Brain microvascular endothelial cell (primary cell): Measurements from ENCODE around the gene UBR2.
"Not testable (repeated sequence)": the region's sequence is repeated elsewhere in the genome, so short reads cannot be mapped to it uniquely, and the experiment has no call there.

ENCODE experiments used
- DNase-seq: peaks from one replicate; pipeline ENCODE4 v3.0.0-alpha.2; 2020
- H3K27ac ChIP-seq: fragments of 250-450 bp; sonication (Bioruptor Pico); 2 replicates; pipeline ENCODE4 v1.5.1; 2020; ENCODE audit warnings: mild to moderate bottlenecking, moderate library complexity
- H3K27me3 ChIP-seq: fragments of 250-450 bp; sonication (Bioruptor Pico); replicated peaks from 2 replicates; pipeline ENCODE4 v1.5.1; 2020; ENCODE audit warnings: mild to moderate bottlenecking
- H3K36me3 ChIP-seq: fragments of 250-450 bp; sonication (Bioruptor Pico); replicated peaks from 2 replicates; pipeline ENCODE4 v1.5.1; 2020; ENCODE audit warnings: mild to moderate bottlenecking
- H3K4me3 ChIP-seq: 2 replicates; pipeline ENCODE4 v1.5.1; 2011; ENCODE audit warnings: low read depth, mild to moderate bottlenecking, control low read depth, low read length, moderate library complexity
- CTCF ChIP-seq: IDR thresholded peaks from 2 replicates; pipeline ENCODE4 v1.5.1; 2011; ENCODE audit warnings: low read depth, mild to moderate bottlenecking, moderate library complexity, low read length, control low read depth, inconsistent platforms; ENCODE audit errors: missing control alignments
- in situ Hi-C: cut with HindIII; loops from 2 replicates; pipeline ENCODE4 v1.10.0; 2017; ENCODE audit warnings: low sequenced_read_pairs, low pct_ligation_motif_present

The UBR2 gene

GRCh38 chr6:42566614-42567208 lies 2.9 kb downstream of the UBR2 start:
- H3K27me3 ChIP-seq, result no peaks in the 10 kb centered on the region
- no peak for DNase-seq
- no peak overlapping the region for H3K4me3 ChIP-seq
- no peak for TF ChIP-seq CTCF
- no peak overlapping the region for H3K27ac ChIP-seq
- in situ Hi-C loops, result no loop called here
- H3K36me3 ChIP-seq, result no peaks in the 10 kb centered on the region

DNA sequence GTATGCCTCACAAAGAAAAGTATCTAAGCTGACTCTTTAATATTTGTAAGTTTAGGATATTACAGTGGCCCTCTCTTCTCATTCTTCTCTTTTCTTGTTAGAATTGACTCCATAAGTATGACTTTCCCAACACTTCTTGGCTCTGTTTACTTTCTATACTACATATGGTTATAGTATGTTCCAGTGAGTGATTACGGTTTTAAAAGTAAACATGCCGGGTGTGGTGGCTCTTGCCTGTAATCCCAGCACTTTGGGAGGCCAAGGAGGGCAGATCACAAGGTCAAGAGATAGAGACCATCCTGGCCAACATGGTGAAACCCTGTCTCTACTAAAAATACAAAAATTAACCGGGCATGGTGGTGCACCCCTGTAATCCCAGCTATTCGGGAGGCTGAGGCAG lies 3.4 kb downstream of the UBR2 start:
- in situ Hi-C loops, H3K27me3 ChIP-seq, DNase-seq, H3K4me3 ChIP-seq, H3K27ac ChIP-seq, H3K36me3 ChIP-seq: not testable (repeated sequence)

DNA sequence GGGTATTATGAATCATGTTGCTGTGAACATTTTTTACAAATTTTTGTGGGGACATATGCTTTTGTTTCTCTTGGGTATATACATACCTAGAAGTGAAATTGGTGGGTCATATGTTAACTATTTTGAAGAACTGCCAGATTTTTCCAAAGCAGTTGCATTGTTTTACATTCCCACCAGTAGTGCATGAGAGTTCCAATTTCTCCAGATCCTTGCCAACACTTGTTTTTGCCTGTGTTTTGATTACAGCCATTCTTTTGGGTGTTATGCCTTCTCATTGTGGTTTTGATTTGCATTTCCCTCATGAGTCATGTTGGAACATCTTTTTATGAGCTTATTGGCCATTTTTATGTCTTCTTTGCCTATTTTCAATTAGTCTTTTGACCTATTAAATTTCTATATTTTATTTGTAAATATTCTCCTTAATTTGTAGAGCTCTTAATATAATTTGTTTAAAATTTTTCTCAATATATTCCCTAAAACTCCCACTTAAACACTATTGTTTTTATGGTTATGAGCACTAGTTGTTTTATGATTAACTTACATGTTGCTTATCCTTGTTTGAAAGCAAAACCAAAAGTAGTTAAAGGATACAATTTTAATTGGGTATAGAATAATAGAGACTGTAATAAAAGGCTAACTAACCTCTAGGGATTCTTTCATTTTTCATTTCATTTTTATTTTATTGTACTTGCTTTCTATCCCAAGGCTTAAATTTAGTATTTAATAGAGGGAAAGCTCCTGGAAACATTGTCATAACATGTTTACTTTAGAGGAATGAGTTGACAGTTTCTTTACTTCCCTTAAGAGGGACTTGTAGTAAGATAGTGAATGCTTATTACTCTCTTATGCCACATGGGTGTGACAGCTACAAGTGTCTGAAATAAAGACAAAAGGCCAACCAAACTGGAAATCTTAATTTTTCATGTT lies 5.5 kb downstream of the UBR2 start:
- H3K4me3 ChIP-seq, result no peak overlapping the region
- in situ Hi-C loops, result no loop called here
- no peaks in the 10 kb centered on the region for H3K36me3 ChIP-seq
- peak; percentile 90 for DNase-seq
- H3K27me3 ChIP-seq, result no peaks in the 10 kb centered on the region
- TF ChIP-seq CTCF, result peak; percentile 7
- H3K27ac ChIP-seq, result peak overlapping the region; percentile 80

GRCh38 chr6:42571611-42572342 lies 7.9 kb downstream of the UBR2 start:
- Histone ChIP-seq H3K27ac (no peak overlapping the region), H3K36me3 (no peaks in the 10 kb centered on the region), H3K4me3 (no peak overlapping the region), H3K27me3 (no peaks in the 10 kb centered on the region)
- in situ Hi-C loops, result no loop called here
- DNase-seq, result no peak
- TF ChIP-seq CTCF, result no peak

- no peaks in the 10 kb centered on the region for H3K27me3 ChIP-seq
These were observed 8.7 kb downstream of the UBR2 start for GRCh38 chr6:42572523-42572922.

DNA sequence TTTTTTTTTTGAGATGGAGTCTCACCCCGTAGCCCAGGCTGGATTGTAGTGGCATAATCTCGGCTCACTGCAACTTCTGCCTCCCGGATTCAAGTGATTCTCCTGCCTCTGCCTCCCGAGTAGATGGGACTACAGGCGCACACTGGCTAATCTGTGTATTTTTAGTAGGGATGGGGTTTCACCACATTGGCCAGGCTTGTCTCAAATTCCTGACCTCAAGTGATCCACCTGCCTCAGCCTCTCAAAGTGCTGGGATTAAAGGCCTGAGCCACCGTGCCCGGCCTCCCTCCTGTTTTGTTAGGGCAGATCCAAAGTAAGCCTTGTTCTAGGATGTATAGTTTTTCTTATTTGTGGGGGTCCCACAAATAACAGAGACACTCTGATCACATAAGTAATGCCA lies 12.7 kb downstream of the UBR2 start:
- H3K36me3 ChIP-seq, H3K27me3 ChIP-seq, in situ Hi-C loops: not testable (repeated sequence)

More at GRCh38 chr6:42572523-42572922, 8.7 kb downstream of the UBR2 start:
- no peak for TF ChIP-seq CTCF
- no peak for DNase-seq
- no peak overlapping the region for H3K4me3 ChIP-seq
- H3K27ac ChIP-seq, result no peak overlapping the region
- in situ Hi-C loops, result no loop called here
- no peaks in the 10 kb centered on the region for H3K36me3 ChIP-seq

More for the DNA sequence above, 12.7 kb downstream of the UBR2 start:
- H3K4me3 ChIP-seq, H3K27ac ChIP-seq, DNase-seq: not testable (repeated sequence)
